Measurements from ENCODE around the gene LGR4. TPM values are rescaled to one million over a fixed set of nuclear protein-coding genes. Genes with fewer than 3 reads are reported as not detected.

The LGR4 gene
- total RNA-seq, 4 donors from 2014 or later: 18.1 to 31.5 (median 26.1) TPM

GRCh38 chr11:27357250-27357649 lies 115.3 kb downstream of the LGR4 start:
- DNase-seq (ENCODE audit: low spot score) (no peak), ATAC-seq (ENCODE audit: low FRiP score) (no peak)
- no peak for TF ChIP-seq CTCF (IDR thresholded peaks at IDR 0.05)

- no peak for TF ChIP-seq CTCF (IDR thresholded peaks at IDR 0.05)
- no peak for DNase-seq (ENCODE audit: low spot score)
- ATAC-seq (ENCODE audit: low FRiP score): no peak
These were observed 115.9 kb downstream of the LGR4 start for GRCh38 chr11:27356624-27357222.

- DNase-seq (ENCODE audit: low spot score): no peak
- no peak for TF ChIP-seq CTCF (IDR thresholded peaks at IDR 0.05)
- ATAC-seq (ENCODE audit: low FRiP score): no peak
These were observed 117.0 kb downstream of the LGR4 start for GRCh38 chr11:27355575-27356104.

GRCh38 chr11:27354359-27354965 lies 118.1 kb downstream of the LGR4 start:
- no peak for DNase-seq (ENCODE audit: low spot score)
- ATAC-seq (ENCODE audit: low FRiP score): no peak
- TF ChIP-seq CTCF (IDR thresholded peaks at IDR 0.05): no peak

- TF ChIP-seq CTCF (IDR thresholded peaks at IDR 0.05): no peak
- peak; percentile 68 for ATAC-seq (ENCODE audit: low FRiP score)
- no peak for DNase-seq (ENCODE audit: low spot score)
These were observed 118.8 kb downstream of the LGR4 start for GRCh38 chr11:27353593-27354358.

GRCh38 chr11:27352781-27353180 lies 119.8 kb downstream of the LGR4 start:
- no peak for ATAC-seq (ENCODE audit: low FRiP score)
- no peak for TF ChIP-seq CTCF (IDR thresholded peaks at IDR 0.05)
- DNase-seq (ENCODE audit: low spot score): no peak
